K562 (cell line): ENCODE results near the gene SPINK9. TPM values are rescaled to one million over a fixed set of nuclear protein-coding genes. Genes with fewer than 3 reads are reported as not detected.

Experiments used
- CHD7 ChIP-seq: fragments of 200-600 bp; sonication (generic); IDR thresholded peaks from one replicate; pipeline ENCODE4 v1.6.1; 2012; ENCODE audit warnings: mild to moderate bottlenecking, low read depth, low read length, inconsistent platforms
- EZH2 ChIP-seq: IDR thresholded peaks from 2 replicates; pipeline ENCODE4 v1.6.1; 2012; ENCODE audit warnings: low read depth, mild to moderate bottlenecking, inconsistent platforms, low read length, borderline replicate concordance
- KAT2B ChIP-seq: IDR thresholded peaks from one replicate; pipeline ENCODE4 v1.6.1; 2012; ENCODE audit warnings: low read depth, mild to moderate bottlenecking, control low read depth, inconsistent platforms, low read length, moderate library complexity
- PHB2 ChIP-seq: fragments of 450-650 bp; IDR thresholded peaks from 2 replicates; pipeline ENCODE4 v1.6.1; 2017; ENCODE audit warnings: low read depth
- PHF20 ChIP-seq: fragments of 450-650 bp; IDR thresholded peaks from 2 replicates; pipeline ENCODE4 v1.6.1; 2018; ENCODE audit not compliant: partially characterized antibody
- PRPF4 ChIP-seq: fragments of 200-400 bp; formaldehyde crosslinking; IDR thresholded peaks from one replicate; pipeline ENCODE4 v1.6.1; 2017; ENCODE audit warnings: low read length, low read depth, mild to moderate bottlenecking; ENCODE audit not compliant: insufficient read depth, poor library complexity, severe bottlenecking
- RBM22 ChIP-seq: fragments of 200-400 bp; formaldehyde crosslinking; IDR thresholded peaks from 2 replicates; pipeline ENCODE4 v1.6.1; 2018; ENCODE audit warnings: low read length, low read depth; ENCODE audit not compliant: poor library complexity, severe bottlenecking
- SRSF3 ChIP-seq: fragments of 200-400 bp; formaldehyde crosslinking; IDR thresholded peaks from 2 replicates; pipeline ENCODE4 v1.6.1; 2016; ENCODE audit warnings: mild to moderate bottlenecking, low read length, moderate library complexity; ENCODE audit not compliant: insufficient read depth
- ZNF134 ChIP-seq: fragments of 250-450 bp; sonication (Bioruptor Pico); conservative IDR thresholded peaks from 2 replicates; pipeline ENCODE4 v1.4.0; 2020
- ZNF644 ChIP-seq: fragments of 200-800 bp; sonication (Bioruptor generic); IDR thresholded peaks from 2 replicates; pipeline ENCODE4 v1.6.1; 2016; ENCODE audit warnings: low read depth, missing genetic modification characterization, missing compliant biosample characterization
- polyA plus RNA-seq, 8 experiments: library from polyadenylated mRNA; depleted of rRNA in 4 of 8; stranded (reverse) in 5 of 8; unstranded in 3 of 8; fragments of >200 nt; fragmentation: Nextera tagmentation in 2 of 8; fragmentation: Illumina TruSeq in 1 of 8; extraction: Ambion mirVana in 2 of 8; extraction: Trizol in 1 of 8; gene quantifications; 2 replicates each; pipeline versions ENCODE4 v1.2.1 to v1.2.3, GENCODE V29; 2011 to 2014; ENCODE audit warnings: inconsistent platforms in 1 of 8, missing spikeins in 1 of 8
- total RNA-seq, 7 experiments: library from RNA; depleted of rRNA in 6 of 7; stranded (reverse); fragments of >200 nt in 6 of 7; fragmentation: Illumina TruSeq in 2 of 7; extraction: Trizol in 2 of 7; gene quantifications; 2 replicates each; pipeline versions ENCODE4 v1.2.1 to v1.2.3, GENCODE V29; 2011 to 2021; ENCODE audit warnings: low replicate concordance in 1 of 7
- TF ChIP-seq, protein P1 (sequence below): fragments of 450-650 bp; IDR thresholded peaks from 2 replicates; pipeline ENCODE4 v1.6.1; 2016; ENCODE audit warnings: antibody characterized with exemption

The SPINK9 gene
- total and polyA plus RNA-seq, 9 of the 15 experiments (the other 6 are each of a cell fraction or from before 2014, with no cell fraction given): not detected

DNA sequence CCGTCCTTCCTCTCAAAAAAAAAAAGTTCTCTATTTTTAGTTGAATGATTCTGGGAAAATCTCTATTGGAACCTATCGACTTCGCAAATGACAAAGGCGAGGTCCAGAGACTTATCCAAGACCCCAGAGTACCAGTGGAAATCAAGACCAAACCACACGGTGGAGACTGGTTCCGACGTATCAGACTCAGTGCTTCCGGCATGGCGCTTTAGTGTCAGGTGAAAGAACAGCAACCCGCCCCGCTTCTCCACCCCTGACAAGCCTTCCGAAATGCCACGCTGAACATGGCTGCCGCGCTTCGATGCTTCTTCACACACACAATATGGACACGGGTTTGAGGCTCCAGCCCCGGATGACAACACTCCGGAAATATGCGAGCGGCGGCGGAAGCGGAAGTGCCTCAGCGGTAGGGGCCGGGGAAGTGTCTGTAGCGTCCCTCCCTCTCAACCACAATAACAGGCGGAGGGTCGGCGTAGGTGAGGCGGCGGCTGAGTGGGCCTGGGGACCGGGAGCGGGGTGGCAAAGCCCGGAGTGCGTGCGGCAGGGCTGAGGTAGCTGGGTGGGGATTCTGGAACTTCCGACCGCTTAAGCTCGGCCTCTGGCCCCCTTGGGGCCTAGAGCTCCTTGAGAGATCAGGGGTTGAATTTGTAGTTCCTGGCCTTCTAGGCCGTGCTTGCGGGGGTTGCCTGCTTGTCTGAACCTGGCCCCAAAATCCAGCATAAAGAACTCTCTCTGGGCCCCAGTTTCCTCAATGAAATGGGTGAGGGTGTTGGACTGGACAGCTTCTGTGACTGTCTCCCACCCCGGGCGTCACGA is 48.4 kb downstream of the SPINK9 start, which contains the start of gene FBXO38 (continued):
- TF ChIP-seq, protein P1, sequence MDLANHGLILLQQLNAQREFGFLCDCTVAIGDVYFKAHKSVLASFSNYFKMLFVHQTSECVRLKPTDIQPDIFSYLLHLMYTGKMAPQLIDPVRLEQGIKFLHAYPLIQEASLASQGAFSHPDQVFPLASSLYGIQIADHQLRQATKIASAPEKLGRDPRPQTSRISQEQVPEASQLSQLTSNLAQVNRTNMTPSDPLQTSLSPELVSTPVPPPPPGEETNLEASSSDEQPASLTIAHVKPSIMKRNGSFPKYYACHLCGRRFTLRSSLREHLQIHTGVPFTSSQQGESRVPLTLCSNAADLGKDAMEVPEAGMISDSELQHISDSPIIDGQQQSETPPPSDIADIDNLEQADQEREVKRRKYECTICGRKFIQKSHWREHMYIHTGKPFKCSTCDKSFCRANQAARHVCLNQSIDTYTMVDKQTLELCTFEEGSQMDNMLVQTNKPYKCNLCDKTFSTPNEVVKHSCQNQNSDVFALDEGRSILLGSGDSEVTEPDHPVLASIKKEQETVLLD: no peak
- no peak for TF ChIP-seq CHD7
- TF ChIP-seq ZNF134 (CRISPR knock-in tag): no peak
- TF ChIP-seq PRPF4: no peak
- no peak for TF ChIP-seq KAT2B
- TF ChIP-seq PHB2: no peak
- TF ChIP-seq ZNF644: no peak; the same call in 1 of the 2 replicates
- no peak for TF ChIP-seq RBM22
- no peak for TF ChIP-seq EZH2
- peak; percentile 96 for TF ChIP-seq PHF20
- TF ChIP-seq SRSF3: no peak
